ENCODE data around the gene PDE4C.

DNA sequence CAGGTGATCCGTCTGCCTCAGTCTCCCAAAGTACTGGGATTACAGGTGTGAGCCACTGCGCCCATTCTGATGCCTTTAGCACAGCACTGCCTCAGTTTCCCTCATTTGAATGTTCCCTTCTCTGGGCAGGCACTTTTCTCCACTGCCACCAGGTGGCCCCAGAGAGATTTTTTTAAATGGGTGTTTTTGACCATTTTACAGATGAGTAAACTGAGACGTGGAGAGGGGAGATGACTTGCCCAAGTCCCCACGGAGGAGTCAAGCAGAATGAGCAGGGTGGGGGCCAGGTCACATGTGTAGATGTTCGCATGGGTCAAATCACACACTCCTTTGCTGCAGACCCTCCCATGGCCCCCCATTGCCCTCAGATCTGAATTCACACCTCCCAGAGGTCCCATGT, 3.2 kb upstream of the PDE4C start:
- TF ChIP-seq CTCF (IDR thresholded peaks at IDR 0.05) (peak; percentile 51; the same call in 1 of the 2 replicates), NR1H2 (CRISPR knock-in tag; IDR thresholded peaks at IDR 0.05) (no peak), ZBTB21 (CRISPR knock-in tag; IDR thresholded peaks at IDR 0.05; ENCODE audit: borderline replicate concordance) (no peak), RELA (CRISPR knock-in tag; IDR thresholded peaks at IDR 0.05; ENCODE audit: borderline replicate concordance) (no peak), USF2 (CRISPR knock-in tag; IDR thresholded peaks at IDR 0.05) (no peak), FOXP4 (CRISPR knock-in tag; IDR thresholded peaks at IDR 0.05) (no peak), ZNF232 (CRISPR knock-in tag; IDR thresholded peaks at IDR 0.05) (no peak), TCF7 (CRISPR knock-in tag; IDR thresholded peaks at IDR 0.05; ENCODE audit: low read depth) (no peak), ATF1 (CRISPR knock-in tag; IDR thresholded peaks at IDR 0.05) (no peak)
- TF ChIP-seq, protein P1, sequence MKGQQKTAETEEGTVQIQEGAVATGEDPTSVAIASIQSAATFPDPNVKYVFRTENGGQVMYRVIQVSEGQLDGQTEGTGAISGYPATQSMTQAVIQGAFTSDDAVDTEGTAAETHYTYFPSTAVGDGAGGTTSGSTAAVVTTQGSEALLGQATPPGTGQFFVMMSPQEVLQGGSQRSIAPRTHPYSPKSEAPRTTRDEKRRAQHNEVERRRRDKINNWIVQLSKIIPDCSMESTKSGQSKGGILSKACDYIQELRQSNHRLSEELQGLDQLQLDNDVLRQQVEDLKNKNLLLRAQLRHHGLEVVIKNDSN (CRISPR knock-in tag; IDR thresholded peaks at IDR 0.05): no peak
